Measurements from ENCODE around the gene PKN2.
"Not testable (repeated sequence)": the region's sequence is repeated elsewhere in the genome, so short reads cannot be mapped to it uniquely, and the experiment has no call there.

PKN2 gene

DNA sequence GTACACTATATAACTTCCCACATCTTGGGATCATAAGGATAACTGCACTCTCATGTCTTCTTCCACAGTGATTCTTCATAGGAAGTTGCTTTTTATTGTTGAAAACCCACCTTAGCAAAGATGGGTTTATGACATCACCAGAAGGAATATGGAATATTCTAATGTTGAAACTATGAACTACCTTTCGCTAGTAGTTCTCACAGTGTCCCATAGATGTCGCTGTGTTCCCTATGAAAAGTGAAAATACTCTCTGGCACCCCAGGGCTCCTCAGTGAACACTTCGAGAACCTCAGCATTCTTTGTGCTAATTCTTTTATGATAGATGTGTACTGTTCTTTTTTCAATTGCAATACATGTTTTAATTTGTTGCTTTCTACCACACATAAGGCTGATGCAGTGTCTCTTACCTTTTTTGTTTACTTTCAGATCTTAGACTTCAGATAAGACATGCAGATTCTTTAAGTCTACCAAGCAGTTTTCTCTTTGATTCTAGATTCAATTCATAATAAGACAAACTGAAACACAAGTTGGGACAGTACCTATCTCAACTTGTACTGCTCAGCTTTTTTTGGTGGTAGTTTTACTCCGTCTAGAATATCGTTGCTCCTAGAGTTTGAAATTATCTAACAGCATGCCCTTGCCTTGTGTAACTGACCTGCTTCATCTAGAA lies 116.4 kb downstream of the PKN2 start:
- peak; percentile 78 to 86 for DNase-seq

DNA sequence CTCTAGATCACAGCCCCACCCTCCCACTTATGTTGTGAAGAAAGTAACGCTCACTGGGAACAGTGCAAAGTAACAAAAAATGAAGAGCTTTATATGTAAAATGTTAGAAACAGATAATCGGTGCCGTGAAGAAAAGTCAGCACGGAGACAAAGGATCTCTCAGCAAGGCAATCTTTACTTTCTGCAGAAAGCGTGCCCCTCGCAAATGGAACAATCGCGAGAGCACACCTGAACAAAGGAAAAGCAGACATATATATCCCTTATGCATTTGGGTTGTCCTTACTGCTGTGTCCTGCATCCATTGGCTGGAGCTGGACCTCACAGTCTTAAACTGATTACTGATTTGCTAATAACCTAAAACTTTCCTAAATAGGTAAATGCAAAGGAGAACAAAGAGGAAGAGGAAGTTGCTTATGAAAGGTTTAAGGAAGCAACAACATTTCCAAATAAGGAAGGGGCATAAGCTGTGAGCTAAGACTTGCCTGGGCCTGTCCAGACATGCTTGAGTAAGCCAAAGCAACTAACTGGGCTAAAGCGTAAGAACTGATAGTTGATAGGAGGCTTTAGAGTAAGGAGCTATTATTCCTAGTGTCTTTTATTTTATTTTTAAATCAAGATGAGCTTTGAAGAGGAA lies 117.6 kb downstream of the PKN2 start:
- DNase-seq = peak; percentile 74 to 75

DNA sequence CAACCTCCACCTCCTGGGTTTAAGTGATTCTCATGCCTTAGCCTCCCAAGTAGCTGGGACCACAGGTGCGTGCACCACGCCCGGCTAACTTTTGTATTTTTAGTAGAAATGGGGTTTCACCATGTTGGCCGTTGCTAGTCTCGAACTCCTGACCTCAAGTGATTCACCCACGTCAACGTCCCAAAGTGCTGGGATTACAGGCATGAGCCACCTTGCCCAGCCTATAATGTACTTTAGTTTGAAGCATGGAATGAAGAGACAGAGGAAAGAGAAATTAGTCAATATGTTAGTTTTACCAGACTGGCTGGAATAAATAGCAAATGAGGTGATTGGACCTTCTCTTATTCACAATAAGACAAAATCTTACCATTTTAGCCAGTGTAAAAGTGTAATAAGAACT lies 118.3 kb downstream of the PKN2 start:
- DNase-seq = no peak

DNA sequence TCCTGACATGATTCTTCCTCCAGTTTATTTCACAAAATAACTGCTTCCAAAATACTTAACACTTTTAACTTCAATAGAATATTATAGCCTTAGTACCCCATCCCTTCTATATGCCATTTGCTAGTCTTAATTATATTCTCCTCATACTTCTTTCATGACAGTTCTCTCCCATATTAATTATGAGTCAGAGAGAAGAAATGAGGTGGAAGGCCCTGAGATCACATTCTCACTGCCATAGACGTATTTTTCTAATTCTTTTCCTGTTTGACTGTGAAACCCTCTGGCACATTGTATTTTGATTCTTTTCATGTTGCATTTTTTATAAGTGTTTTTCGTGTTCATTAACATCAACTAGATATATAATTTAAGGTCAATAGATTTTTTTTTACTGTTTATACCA lies 118.9 kb downstream of the PKN2 start:
- DNase-seq = no peak

DNA sequence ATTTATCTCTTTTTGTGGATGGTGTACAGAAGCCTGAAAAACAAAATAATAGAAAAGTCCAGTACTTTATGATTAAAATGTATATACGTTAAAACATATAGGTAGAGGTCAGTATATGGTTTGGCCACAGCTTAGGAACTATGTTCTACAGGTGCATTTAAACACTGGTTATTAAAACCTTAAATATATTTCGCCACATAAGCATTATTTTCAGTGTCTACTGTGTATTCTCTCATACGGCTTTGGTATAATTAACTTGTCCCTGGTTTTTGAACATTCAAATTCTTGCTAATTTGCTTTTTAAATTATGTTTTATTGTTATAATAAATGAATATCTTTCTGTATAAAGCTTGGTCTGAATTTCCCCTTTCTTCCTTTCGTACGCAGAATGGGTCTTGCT lies 119.4 kb downstream of the PKN2 start:
- DNase-seq = no peak

DNA sequence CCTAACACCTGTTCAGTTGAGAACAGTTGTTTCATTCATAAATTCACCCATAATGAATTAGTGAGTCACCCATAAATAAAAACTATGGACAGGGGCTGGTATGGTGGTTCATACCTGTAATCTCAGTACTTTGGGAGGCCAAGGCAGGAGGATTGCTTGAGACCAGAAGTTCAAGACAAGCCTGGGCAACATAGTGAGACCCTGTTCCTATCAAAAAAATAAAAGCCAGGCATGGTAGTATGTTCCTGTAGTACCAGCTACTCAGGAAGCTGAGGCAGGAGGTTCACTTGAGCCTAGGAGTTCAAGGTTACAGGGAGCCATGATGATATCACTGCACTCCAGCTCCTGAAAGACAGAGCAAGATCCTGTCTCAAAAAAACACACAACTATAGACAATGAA lies 128.3 kb downstream of the PKN2 start:
- no peak for DNase-seq

DNA sequence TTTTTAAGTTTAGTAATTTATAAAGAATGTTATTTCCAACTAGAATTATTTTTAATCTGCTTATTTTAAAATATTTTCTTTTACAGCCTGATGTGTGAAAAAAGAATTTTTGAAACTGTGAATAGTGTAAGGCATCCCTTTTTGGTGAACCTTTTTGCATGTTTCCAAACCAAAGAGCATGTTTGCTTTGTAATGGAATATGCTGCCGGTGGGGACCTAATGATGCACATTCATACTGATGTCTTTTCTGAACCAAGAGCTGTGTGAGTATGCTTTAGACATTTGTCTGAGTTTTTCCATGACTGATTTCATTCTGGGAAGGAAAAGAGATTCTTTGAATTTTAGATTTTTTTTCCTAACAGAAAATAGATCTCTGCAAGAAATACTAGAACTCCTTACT lies 129.4 kb downstream of the PKN2 start:
- DNase-seq = no peak

DNA sequence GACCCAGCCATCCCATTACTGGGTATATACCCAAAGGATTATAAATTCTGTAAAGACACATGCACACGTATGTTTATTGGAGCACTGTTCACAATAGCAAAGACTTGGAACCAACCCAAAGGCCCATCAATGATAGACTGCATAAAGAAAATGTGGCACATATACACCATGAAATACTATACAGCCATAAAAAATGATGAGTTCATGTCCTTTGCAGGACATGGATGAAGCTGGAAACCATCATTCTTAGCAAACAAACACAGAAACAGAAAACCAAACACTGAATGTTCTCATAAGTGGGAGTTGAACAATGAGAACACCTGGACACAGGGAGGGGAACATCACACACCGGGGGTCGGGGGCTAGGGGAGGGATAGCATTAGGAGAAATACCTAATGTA lies 135.6 kb downstream of the PKN2 start:
- DNase-seq = not testable (repeated sequence)

DNA sequence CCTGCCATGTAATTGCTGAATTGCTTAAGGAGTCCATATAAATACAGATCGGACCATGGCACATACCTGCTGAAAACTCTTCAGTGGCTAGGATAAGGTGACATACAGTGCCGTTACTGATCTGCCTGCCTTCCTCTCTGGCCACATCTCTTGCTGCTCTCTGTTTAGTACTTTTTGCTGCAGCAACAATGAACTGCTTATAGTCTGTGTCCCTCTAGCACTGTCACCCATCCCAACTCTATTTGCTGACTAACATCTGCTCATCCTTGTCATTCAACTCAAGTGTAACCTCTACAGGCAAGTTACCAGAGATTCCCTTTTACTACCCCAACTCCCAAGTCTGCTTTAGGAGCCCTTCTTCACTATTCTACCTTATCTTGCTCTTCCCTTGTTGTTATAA lies 141.6 kb downstream of the PKN2 start:
- no peak for DNase-seq

DNA sequence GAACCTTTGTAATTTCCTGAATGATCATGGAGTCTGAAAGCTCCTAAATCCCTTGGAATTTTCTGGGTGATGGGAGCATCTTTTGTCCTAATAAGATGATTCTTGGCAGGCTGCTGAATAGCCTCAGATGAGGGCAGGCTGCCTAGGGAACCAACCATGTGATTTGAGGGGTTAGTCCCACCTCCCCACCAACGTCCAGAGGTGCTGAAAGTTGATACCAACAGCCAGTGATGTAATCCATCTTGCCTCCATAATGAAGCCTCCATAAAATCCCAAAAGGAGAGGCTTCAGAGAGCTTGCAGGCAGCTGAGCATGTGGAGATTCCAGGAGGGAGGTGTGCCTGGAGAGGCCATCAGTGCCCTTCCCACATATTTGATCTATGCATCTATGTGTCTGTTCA lies 163.6 kb downstream of the PKN2 start:
- no peak for DNase-seq

DNA sequence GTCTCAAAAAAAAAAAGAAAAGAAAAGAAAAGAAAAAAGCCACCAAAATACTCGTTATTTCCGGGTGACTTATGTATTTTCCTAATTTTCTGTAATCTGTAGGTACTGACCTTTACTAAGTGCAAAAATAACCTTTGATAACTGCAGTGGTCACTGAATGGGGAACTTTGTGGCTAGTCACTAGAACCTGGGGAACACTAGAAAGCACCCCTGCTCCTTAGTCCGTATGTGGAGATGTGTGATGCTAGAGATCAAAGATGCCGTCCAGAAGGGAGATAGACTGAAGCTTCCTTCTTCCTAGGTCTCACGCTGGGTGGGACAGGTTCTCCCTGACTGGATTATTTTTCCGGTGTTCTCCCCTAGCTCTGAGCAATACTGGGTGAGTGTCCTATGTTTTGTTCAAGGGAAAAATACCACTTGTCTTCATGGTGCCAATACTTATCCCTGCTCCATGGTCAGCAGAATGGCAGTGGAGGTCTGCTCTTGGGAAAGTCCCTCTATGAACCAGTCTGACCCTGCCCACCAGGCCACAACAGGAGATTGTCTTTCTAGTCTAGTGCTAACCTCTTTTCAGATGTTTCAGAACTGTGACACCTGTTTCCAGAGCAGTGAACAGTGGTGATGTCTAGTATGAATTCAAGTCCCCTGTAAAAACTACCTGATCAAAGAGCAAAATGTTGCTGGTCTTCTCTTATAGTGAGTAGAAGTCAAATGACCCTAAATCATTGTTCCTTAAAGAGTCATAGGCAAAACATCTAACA lies 167.4 kb downstream of the PKN2 start:
- DNase-seq = no peak

DNA sequence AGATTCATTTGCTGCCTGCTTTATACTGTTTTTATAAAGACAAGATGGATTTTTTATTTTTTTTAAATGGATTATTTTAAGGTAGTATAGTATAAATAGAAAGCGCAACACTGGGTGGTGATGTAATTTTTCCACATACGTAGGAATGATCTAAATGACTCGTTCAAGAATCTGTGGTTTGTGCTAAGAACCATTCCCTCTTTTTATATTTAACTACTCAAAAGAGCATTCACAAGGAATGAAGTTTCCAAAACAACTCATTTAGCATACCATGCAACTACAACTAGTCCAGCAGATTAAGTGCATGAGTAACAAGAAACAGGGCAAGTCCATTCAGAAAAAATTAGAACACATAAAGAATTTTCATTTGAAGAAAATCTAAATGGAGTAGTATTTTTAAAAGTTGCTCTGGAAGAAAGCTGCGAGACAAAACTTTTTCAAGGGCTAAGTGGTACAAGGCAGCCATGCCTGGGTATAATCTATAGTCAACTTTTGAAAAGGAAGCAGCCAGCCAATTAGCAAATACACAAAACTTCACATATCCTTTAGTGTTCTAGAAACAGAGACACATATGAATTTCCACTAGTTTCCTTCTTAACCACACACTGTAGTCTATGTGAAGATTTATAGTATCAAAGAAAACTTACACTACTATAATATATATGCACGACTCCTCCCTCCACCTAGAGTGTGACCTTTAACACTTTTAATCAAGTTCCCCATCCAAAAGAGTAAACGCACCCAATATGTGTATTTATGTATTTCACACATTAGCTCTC lies 183.9 kb downstream of the PKN2 start:
- no peak for DNase-seq

DNA sequence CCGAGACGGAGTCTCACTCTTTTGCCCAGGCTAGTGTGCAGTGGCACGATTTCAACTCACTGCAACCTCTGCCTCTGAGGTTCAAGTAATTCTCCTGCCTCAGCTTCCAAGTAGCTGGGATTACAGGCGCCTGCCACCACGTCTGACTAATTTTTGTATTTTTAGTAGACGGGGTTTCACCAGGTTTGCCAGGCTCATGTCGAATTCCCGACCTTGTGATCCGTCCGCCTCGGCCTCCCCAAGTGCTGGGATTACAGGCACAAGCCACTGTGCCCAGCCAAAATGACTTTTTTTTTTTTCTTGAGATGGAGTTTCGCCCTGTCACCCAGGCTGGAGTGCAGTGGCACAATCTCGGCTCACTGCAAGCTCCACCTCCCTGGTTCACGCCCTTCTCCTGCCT lies 185.6 kb downstream of the PKN2 start:
- not testable (repeated sequence) for DNase-seq

DNA sequence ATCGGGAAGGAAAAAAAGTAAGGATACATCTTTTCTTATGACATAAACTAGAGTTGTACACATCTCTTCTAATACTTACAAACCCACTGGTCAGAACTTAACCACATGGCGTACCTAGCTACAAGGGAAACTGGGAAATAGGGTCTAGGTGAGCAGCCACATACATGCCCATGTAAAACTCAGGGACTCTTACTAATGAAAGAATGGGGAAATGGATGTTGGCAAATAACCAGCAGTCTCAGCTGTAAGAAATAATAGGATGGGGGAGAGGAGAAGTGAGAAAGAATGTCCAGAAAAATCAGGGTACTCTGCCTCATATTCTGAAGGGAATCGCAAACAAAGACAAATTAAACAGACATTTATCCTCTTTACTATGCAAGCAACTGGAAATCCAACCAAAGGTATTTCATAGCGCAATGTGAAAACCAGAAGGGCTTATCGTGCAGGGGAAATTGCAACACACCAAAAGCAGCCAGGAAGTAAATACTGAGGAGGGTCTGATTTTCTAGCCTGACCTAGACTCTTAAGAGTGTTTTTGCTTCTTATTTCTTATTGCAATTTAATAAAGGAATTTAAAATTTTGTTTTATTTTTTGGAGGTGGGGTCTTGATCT lies 189.8 kb downstream of the PKN2 start:
- DNase-seq = peak; percentile 30 to 46

DNA sequence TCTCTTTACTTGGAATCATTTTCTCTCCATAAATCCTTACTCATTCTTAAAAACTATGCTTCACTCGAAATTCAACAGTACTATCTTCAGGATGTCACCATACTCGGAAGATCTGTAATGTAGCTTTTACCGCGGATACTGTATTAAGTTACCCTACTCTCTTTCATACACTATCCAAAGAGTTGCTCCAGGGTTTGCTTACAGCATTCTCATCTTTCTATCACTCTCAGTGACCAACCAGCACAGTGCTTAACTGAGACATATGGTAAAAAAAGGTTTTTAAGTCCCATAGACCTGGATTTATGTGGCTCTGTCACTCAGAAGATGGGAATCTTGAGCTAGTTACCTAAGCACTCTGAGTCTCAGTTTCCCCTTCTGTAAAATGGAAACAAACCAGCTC lies 191.5 kb downstream of the PKN2 start:
- no peak for DNase-seq

DNA sequence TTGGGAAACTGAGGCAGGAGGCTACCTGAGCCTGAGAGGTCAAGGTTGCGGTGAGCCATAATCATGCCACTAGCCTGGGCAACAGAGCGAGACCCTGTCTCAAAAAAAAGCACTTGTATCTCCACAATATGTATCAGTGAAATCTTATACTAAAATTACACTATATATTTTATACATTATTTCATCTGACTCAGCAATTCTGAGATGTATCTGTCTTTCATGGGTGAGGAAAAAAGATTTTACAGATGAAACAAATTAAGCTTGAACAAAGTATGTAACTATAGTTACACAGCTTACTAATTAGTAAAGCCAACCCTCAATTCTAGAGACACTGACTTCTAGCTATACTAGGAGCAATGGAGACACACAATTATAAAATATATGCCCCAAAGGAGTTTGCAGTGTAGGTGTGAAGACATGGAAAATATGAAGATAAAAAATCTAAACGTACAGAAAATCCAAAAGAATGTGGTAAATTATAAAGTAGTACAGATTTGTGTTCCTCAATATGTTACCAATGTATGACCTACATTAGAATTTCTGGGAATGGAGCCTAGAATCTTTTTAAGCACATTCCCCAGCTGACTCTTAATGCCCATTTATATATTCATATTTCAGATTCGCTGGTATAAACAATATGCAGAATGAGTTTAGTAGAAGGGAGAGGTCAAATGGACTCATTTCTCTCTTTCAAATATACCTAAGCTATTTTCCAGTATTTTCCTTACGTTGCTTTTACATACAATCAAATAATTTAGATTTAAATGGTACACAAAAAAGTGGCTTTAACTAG lies 192.7 kb downstream of the PKN2 start:
- DNase-seq = no peak

DNA sequence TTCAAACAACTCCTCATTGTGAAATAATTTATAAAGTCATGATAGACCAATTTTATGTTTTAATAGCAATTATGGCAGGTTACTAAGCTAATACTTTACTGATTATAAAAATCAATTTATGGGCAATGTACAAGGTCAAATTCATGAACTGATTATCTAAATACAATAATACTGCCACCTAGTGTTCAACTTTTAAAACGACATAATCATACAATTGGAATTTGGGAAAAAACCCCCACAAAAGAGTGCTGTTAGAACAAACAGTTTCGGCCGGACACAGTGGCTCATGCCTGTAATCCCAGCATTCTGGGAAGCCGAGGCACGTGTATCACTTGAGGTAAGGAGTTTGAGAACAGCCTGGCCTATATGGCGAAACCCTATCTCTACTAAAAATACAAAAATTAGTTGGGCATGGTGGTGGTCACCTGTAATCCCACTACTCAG lies 193.3 kb downstream of the PKN2 start:
- peak; percentile 27 to 47 for DNase-seq

DNA sequence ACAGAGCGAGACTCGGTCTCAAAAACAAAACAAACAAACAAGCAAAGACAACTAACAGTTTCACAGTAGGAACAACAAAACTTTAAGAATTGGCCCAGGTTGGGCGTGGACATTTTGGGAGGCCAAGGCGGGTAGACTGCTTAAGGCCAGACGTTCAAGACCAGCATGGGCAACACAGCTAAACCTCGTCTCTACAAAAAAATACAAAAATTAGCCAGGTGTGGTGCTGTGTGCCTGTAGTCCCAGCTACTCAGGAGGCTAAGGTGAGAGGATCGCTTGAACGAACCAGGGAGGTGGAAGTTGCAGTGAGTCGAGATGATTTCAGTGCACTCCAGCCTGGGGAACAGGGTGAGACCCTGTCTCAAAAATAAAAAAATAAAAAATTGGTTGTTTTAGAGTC lies 193.8 kb downstream of the PKN2 start:
- no peak for DNase-seq

DNA sequence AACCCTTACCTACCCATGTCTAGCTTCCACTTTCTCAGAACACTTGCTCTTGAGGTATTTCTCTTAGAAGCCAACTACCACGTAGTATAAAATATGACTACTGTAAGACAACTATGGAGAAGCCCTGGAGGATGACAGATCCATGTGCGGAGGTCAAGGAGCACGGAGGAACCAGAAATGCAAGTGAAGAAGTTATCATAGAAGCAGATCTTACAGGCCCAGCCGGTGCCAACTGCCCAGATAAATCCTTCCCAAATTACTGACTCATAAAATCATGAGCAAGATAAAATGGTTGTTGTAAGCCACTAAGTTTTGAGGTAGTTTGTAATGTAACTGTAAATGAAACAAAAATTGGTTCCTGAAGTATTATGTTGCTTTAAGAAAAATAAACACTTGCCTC lies 194.7 kb downstream of the PKN2 start:
- no peak for DNase-seq

DNA sequence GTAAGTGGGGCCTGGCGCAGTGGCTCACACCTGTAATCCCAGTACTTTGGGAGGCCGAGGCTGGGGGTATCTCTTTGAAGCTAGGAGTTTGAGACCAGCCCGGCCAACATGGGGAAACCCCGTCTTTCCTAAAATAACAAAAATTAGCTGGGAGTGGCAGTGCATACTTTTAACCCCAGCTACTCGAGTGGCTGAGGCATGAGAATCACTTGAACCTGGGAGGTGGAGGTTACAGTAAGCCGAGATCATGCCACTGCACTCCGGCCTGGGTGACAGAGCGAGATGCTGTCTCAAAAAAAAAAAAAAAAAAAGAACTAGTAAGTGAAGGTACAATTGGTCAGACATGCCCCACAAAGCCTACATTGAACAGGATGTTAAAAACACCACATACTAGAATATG lies 196.6 kb downstream of the PKN2 start:
- not testable (repeated sequence) for DNase-seq

DNA sequence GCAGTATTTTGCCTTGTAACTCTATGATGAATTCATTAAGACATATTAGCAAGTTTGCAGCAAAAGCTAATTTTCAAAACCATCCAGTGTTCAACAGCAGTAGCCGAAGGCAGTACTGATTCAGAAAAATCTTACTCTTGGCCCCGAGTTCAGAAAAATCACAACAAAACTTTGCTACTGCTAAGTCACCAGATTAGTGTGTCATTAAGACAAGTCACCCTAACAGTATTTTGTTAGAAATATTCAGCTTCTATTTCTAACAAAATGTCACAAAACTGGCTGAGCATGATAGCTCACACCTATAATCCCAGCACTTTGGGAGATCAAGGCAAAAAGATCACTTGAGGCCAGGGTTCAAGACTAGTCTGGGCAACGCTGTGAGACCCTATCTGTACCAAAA lies 199.1 kb downstream of the PKN2 start:
- no peak for DNase-seq

Data from Kasumi-1 (cell line).